ENCODE measurements around the gene JMJD8. TPM values are rescaled to one million over a fixed set of nuclear protein-coding genes. Genes with fewer than 3 reads are reported as not detected.

Gene JMJD8
- 71.1 and 94.3 TPM in 2 replicates for total RNA-seq

GRCh38 chr16:684071-684794 lies at the start of gene JMJD8:
JMJD8 (minus strand) TSS chr16:684334; CDS start chr16:684319, 15 bp downstream.

GRCh38 chr16:726438-727290 lies 42.5 kb upstream of the JMJD8 start, which contains the start of the genes CCDC78 and HAGHL:
CCDC78 (minus strand) TSS chr16:726443; CDS start chr16:726367, 76 bp downstream.
HAGHL (plus strand) TSS chr16:727106; CDS start chr16:727510, 404 bp downstream.

GRCh38 chr16:720990-721764 lies 37.0 kb upstream of the JMJD8 start, which contains the start of gene ANTKMT:
ANTKMT (plus strand) TSS chr16:721146; CDS start chr16:721275, 129 bp downstream.

GRCh38 chr16:714558-715476 lies 30.7 kb upstream of the JMJD8 start, which contains the start of gene METRN:
METRN (plus strand) TSS chr16:715118; CDS start chr16:715290, 172 bp downstream.

GRCh38 chr16:705431-706188 lies 21.5 kb upstream of the JMJD8 start, which contains the start of gene FBXL16:
FBXL16 (minus strand) TSS chr16:705801; CDS start chr16:697405, 8,396 bp downstream.

GRCh38 chr16:679814-680624 lies 4.1 kb downstream of the JMJD8 start, which contains the start of gene STUB1:
STUB1 (plus strand) TSS chr16:680410; CDS start chr16:680526, 116 bp downstream.

GRCh38 chr16:674968-675883 lies 8.9 kb downstream of the JMJD8 start, which contains the start of gene RHBDL1:
RHBDL1 (plus strand) TSS chr16:675671; CDS start chr16:675791, 120 bp downstream.

GRCh38 chr16:667780-668518 lies 16.2 kb downstream of the JMJD8 start, which contains the start of gene RHOT2:
RHOT2 (plus strand) TSS chr16:668132; CDS start chr16:668200, 68 bp downstream.

GRCh38 chr16:648781-649589 lies 35.1 kb downstream of the JMJD8 start, which contains the start of gene WDR90:
WDR90 (plus strand) TSS chr16:649365; CDS start chr16:649417, 52 bp downstream.

GRCh38 chr16:641326-642188 lies 42.6 kb downstream of the JMJD8 start, which contains the start of gene MCRIP2:
MCRIP2 (plus strand) TSS chr16:641828; CDS start chr16:641992, 164 bp downstream.

GRCh38 chr16:636206-637080 lies 47.7 kb downstream of the JMJD8 start, which contains the start of gene METTL26:
METTL26 (minus strand) TSS chr16:636305; CDS start chr16:636290, 15 bp downstream.

Measured in myometrial cell (primary cell).